ENCODE measurements around the gene KIAA1671. TPM values are rescaled to one million over a fixed set of nuclear protein-coding genes. Genes with fewer than 3 reads are reported as not detected.

KIAA1671 gene
- total RNA-seq, 1 experiment from 2014 or later, result 7.5 TPM

DNA sequence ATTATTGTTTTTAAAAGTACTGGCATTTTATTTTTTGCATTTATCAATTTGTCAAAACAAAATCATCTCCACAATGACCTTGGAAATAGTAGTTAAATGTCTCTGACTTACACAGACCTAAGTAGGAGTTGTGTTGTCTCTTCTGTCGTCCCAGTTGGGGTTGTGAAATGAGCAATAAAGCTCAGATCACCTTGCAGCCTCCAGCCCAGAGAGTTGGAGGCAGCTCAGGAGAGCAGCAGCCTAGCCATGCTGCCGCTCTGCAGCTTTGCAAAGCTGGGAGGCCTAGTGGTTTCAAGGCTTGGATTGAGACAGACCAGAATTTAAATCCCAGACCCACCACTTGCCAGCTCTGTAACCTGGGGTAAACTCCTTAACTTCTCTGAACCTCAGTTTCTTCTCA, 181.9 kb downstream of the KIAA1671 start:
- no peak for DNase-seq (ENCODE audit: extremely low read depth, low read depth)

DNA sequence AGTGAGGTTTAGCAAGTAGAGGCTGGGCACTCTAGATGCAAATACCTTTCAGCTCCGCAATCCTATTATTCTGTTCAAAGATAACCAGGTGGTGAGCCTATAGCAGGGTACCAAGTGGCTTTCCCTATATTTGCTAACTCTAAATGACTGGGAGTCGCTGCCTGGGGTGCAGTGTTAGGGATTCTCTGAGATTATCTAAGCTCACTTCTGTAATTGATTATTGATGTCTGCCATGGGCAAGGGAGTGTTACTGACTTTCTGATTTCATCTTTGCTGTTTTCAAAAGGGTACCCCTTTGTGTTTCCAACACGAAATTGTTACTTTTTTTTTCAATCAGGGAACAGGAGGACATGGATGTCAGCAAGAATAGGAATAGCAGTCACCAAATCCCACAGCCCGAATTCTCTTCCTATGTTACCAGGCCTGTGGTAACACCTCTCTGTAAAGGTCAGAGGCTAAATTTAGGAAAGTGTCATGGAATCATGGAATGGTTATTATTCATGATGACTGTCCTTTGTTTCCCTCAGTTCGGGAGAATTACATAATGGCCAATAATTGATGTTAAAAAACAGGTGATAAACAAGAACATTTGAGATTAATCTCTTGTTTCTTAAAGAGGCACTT, 184.5 kb downstream of the KIAA1671 start:
- DNase-seq (ENCODE audit: extremely low read depth, low read depth), result no peak

DNA sequence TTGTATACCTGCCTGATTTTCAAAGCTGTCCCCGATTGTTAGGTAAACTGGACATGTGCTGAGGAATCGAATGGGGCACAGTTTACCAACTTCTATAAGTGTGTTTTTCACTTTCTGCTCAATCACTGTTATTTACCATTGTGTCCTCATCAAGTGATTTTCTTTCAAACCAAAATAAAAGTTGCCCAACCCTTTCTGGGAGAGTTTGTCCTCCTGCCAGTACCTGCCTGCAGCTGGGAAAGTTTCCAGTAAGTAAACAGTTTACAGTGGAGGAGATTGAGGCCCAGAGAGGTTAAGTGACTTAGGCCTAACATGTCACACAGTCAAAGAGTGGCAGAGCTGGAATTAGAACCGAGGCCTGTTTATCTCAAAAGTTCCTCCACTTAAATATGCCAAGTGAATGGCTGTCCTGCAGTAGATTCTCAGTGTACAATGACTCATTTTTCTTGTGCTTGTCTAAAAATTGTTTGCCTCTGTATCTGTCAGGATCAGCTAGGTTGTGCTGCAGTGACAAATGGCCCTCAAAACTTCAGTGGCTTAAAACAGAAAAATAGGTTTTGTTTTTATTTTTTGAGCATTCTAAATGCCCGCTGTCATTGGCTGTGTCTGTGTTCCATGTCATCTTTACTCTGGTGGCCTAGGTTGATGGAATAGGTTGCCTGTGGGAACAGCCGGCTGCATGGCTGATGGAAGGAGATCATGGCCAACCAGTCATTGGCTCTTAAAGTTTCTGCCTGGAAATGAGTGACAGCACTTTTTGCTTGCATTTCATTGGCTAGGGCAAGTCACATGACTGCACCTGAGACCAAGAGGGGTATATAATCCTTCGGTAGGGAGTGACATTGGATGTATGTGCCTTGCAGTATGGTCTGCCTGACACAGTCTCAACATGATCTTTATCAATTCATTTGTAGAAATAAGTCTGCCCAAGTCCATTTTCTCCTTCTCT, 185.3 kb downstream of the KIAA1671 start:
- DNase-seq (ENCODE audit: extremely low read depth, low read depth), result no peak

DNA sequence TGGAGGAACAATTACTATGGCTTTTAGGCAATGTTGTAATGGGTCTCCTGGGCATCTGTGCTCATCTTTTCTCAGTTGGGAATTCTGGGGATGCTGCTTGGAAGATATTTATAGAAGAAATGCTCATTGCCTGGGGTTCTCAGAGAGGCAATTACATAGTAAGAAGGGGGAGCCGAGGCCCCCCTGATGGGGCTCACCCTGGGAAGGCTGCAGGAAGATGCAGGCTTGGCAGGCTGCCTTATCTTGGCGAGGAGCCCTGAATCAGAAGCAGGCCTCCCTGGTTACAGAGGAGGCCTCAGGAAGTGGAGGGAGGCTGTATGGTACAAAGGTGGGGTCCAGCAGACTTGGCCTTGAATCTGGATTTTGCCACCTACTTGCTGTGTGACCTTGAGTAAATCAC, 186.5 kb downstream of the KIAA1671 start:
- no peak for DNase-seq (ENCODE audit: extremely low read depth, low read depth)

DNA sequence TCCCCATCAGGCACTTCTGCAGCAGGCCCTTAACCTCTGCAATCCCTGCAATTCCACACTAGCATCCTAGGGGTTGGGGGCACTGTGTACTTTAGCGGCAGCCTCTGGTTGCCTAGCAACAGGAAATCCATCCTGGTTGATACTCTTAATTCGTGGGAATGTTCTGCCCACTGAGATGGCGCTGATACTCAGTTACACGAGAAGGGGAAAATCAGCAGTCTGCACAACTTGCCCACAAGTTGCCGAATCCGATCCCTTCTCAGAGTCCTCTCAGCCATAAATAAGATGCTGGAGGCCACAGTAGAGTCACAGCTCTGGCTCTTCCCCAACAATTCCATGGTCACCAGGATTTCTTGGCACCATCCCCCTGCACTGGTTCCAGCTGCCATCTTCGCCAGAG, 189.6 kb downstream of the KIAA1671 start:
- DNase-seq (ENCODE audit: extremely low read depth, low read depth), result no peak

DNA sequence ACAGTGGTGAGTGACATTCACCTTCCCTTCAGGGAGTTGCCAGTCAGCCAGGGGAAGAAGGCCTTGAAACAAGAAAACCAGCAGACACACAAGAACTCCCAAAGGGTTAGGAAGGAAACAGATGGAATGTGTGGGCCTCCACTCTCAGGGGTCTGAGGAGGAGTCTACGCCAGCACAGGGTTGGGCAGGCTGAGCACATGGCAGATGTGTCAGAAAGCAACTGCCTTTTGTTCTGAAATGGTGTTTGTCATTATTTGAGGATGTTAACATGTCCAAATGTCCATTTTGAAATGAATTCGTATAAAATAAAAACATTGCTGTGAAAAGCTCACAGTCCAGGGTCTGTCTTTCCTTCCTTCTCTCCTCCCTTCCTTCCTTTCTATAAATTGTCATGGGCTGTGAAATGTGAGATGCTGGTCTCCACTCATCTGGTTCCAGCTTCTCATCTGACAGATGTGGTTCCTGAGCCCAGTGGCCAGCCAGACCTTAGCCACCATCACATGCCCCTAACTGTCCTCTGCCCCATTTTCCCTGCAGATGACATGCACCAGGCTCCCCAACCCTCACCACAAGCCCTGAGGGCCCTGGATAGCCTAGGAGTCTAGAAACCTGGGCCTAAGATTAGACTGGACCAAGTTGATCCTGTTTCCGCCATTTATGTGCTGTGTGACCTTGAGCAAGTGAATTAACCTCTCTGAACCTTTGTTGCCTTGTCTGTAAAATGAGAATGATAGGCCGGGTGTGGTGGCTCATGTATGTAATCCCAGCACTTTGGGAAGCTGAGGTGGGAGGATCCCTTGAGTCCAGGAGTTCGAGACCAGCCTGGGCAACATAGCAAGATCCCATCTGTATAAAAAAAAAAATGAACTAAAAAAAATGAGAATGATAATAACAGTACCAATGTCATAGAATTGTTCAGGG, 190.9 kb downstream of the KIAA1671 start:
- no peak for DNase-seq (ENCODE audit: extremely low read depth, low read depth)

DNA sequence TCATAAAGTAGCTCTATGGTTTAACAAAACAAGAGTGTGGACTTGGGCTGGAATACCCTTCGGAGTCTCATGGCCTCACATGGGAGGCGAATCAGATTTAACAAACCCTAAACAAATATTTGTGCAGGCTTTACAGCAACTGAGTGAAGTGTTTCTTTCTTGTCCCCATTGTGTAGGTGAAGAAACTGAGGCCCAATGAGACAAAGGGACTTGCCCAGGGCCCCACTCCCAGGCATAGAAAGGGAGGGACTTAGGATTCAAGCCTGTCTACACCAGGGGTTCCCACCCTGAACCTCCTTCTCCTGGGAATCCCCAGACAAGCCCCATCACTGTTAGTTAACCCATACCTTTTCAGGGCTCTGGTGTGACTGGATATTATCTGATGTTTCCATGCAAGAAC, 192.0 kb downstream of the KIAA1671 start:
- no peak for DNase-seq (ENCODE audit: extremely low read depth, low read depth)

DNA sequence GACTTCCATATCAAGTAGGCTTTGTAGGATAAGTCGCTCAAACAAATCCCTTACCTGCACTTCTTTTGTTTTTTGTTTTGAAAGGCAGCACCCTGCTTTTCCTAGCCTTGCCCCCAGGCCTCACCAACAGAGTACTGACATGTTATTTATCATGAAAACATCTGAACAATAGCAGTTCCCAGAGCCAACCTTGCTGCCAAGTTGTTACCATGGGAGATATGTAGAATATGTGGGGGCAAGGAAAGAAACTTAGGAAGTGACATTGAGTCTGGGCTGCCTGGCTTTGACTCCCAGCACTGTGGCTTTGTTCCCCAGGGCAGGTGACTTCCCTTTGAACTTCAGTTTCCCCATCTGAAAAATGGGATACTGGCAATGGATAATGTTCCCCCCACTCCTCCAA, 193.8 kb downstream of the KIAA1671 start:
- no peak for DNase-seq (ENCODE audit: extremely low read depth, low read depth)

DNA sequence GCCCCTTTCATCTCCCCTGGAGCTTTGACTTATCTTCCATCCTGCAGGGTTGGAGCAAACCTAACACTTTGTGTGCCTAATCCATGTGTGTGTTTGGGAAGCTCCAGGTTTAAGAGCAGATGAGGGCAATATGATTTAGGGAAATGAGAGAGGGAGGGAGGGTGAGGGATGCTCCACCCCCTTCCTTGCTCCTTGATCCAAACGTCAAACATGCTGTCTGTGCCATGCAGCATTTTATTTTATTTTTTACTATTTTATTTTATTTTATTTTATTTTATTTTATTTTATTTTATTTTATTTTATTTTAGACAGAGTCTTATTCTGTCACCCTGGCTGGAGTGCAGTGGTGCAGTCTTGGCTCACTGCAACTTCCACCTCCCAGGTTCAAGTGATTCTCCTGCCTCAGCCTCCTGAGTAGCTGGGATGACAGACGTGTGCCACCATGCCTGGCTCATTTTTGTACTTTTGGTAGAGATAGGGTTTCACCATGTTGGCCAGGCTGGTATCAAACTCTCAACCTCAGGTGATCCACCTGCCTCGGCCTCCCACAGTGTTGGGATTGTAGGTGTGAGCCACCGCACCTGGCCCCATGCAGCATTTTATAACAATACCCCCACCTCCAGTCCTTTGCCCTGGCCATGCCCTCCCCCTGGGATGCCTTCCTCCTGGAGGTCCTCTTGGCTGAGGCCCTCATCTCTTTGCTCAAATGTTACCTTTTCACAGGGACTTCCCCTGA, 194.6 kb downstream of the KIAA1671 start:
- DNase-seq (ENCODE audit: extremely low read depth, low read depth), result no peak

DNA sequence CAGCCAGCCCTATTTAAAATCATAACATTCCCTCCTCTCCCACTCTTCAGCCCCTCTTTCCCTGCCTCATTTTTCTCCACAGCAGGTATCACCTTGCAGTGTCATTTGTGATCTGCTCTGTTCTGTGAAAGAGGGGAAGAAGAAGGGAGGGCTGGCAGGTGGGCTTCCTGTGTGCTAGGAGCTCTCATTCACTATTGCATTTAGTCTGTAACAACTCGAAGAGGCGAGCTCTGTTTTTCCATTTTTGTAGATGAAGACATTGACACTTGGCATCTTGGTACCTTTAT, 195.1 kb downstream of the KIAA1671 start:
- DNase-seq (ENCODE audit: extremely low read depth, low read depth), result no peak

DNA sequence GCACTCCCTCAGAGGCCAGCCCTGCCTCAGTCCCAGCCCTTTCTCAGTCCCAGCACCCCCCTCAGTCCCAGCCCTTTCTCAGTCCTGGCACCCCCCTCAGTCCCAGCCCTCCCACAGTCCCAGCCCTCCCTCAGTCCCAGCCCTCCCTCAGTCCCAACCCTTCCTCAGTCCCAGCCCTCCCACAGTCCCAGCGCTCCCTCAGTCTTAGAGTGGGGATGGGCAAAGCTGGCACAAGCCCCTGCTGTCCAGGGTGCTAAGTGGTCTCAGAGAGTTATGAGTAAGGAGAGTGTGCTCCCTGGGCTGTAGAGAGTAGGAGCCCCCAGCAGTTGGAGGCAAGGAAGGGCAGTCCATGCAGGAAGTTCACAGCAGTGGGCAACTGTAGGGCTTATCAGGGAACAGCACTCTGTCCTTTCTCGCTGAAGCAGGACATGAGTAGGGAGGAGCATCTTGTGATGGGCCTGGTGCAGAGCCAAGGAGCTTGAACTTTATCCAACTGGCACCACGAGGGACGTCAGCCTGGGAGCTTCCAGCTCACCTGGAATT, 195.7 kb downstream of the KIAA1671 start:
- DNase-seq (ENCODE audit: extremely low read depth, low read depth), result no peak

DNA sequence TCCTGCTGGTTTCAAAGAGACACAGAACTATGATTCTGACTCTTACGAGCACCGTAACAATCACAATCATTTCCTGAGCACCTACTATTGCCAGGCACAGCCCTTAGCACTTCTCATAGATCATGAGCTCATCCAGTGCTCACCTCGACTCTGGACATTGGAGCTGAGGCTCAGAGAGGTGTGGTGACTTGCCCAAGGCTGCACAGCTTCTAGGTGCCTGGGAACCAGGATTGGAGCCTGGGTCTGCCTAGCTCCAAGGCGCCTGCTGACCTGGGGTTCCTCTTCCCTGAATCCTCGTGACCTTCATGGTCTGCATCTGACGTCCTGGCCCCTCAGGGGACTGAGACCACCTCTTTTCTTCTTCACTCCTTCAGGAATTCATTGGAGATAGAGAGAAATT, 196.5 kb downstream of the KIAA1671 start:
- DNase-seq (ENCODE audit: extremely low read depth, low read depth), result no peak

DNA sequence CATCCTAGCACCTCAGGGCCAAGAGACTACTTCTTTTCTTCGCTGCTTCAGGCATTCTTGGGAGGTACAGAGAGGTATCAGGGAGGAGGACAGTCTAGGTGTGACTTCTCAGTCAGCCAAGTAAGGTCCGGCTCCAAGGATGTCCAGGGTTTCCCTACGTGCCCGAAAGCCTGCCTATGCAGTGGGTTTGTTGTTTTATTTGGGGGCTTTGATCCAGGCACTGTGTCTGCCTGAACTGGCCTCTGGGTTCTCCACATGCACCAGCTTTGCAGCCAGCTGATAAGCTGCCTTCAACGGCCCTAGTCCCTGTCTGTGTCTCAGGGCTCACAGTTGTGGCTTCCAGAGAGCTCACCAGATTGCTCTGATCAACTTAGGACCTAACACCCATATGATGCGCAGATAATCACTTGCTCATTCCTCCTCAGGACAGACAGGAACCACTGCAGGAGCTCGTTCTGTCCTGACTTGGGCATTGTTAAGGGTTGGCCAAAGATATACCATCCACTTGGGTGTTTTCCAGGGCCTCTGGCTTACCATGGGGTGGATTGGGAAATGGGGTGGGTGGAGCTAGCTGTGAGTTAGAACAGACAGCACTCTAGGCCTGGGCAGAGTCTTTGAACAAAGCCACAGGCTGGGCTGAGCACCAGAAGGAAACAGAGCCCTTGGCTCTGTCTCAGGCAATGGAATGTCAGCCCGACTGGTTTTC, 201.6 kb downstream of the KIAA1671 start:
- no peak for DNase-seq (ENCODE audit: extremely low read depth, low read depth)

DNA sequence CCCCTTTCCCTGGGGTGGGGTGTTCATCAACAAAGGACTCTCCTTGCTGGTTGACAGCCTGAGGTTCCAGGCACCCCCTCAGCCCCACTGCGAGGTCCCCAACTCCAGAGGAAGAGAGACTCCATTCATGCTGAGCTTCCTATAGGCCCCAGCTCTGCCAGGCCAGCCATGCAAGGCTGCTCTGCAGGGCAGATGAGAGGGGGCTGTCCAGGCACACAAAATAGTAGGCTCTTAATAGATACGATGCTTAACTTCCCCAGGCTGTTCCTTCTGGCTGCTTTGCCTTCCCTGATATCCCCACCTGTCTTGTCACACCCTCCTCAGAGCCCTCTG, 202.1 kb downstream of the KIAA1671 start:
- DNase-seq (ENCODE audit: extremely low read depth, low read depth), result no peak

DNA sequence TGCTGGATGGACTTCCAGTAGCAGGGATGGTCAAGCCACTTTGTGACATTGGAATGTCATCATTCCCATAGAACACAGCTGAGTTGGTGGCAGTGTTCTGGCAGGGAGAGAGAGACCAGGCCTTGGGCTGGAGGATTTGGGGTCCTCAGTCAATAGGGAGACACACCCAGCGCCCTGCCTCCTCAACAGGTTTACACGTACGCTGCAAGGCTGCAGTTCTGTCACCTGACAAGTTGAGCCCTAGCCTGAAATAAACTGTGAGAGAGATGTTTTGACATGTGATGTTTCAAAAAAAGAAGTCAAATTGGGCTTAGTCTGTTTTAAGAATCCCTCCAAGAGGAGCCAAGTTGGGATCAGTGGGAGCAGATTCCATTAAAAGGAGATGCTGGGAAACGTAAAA, 204.2 kb downstream of the KIAA1671 start:
- no peak for DNase-seq (ENCODE audit: extremely low read depth, low read depth)

DNA sequence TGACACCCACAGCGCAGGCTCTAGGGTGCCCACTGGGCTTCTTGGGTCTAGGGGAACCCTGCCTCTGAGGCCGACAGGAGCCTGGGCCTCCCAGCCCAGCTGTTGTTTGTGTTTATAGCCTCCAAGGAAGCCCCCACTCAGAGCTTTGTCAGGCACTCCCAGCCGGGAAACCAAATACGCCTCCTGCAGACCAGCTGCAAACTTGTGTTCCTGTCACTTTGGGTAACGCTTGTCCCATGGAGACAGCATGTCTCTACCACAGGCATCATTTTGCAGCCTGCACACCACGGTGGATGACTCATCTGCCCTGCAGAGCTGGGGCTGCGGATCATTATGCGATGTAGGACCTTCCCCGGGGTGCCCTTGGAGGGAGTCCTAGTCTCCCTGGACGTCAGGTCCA, 206.5 kb downstream of the KIAA1671 start:
- DNase-seq (ENCODE audit: extremely low read depth, low read depth), result no peak

DNA sequence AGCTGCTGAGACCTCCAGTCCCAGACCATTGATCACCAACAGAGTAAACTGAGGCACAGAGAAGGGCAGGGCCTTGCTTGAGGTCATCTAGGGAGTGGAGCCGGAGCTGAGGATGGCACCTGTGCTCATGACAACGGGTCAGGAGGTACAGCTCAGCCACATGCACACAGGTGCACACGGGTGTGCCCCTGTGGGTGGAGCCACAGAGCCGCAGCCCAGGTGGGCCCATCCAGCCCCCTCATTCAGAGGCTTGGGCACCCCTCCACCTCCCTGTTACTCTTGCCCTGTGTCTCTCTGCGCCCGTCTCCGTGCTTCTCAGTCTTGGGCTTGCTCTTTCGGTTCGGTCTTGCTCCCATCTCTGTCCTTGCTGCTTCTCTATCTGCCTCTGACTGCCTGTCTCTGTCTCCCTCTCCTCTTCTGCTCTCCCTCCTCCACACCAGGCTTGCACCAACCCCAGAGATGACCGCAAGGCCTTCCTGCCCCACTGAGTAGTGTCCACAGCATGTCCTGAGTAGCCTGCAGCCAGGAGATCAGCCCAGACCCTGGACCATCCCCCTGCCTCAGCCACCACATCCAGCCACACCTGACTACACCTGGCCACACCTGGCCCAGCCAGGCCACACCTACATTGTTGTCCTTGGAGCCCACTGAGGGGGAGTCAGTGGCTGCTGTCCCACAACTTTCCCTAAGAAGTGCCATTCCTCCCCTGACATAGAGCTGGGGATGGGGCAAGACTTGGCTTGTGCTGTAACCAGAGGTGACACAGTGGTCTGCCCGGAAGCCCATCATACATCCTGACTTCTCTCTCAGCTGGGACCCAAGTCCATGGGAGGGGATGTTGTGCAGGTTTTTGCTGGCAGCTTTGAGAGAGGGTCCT, 207.8 kb downstream of the KIAA1671 start:
- DNase-seq (ENCODE audit: extremely low read depth, low read depth), result no peak

DNA sequence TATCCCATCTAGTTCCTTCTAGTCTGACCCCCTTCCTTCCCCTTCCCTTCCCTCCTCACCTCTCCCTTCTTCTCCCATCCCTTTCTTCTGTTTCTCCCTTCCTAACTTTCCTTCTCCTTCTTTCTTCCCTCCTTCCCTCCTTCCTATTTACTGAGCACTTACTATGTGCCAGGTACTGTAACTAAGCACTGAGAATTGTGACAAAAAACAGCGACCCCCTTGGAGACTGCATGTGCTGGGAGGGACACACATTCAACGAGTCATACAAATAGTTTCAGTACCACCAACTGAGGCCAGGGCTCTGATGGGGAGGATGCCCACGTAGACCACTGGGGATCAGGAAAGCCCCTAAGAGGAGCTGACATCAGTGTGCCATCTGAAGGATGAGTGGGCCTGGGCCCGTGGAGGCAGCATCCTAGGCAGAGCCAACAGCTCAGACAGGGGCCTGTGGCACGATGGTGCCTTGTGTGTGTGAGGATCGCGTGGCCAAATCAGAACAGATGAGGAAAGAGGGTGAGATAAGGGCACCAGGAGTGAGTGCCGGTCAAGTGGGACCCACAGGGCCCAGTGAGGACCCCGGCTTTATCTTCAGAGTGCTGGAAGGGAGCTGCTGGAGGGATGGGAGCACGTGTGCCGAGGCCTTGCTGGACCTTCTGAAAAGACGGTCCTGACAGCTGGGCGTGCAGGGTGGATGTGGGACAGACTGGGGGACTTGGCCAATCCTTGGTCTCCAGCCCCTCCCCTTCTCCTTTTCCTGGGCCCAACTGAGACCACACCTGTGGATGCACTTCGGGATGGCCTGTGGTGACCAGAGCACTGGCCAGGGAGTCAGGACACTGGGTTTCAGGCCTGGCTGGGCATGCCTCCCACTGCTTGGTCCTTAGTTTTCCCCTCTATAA, 208.8 kb downstream of the KIAA1671 start:
- no peak for DNase-seq (ENCODE audit: extremely low read depth, low read depth)

All from NCI-H460 (cell line).